Upper lobe of left lung (tissue), 4 donors: Measurements from ENCODE around the gene TBXAS1.

Experiments
- CTCF ChIP-seq, 6 experiments: fragments of 450-650 bp in 4 of 6; fragments of 200-600 bp in 2 of 6; sonication (generic) in 2 of 6; IDR thresholded peaks; one replicate each; pipeline ENCODE4 v1.5.1; 2016 to 2019; ENCODE audit warnings: antibody characterized with exemption in 6 of 6
- EP300 ChIP-seq, 4 donors: sonication (generic); formaldehyde crosslinking; IDR thresholded peaks; one replicate each; pipeline ENCODE4 v1.5.1; 2017; ENCODE audit warnings: antibody characterized with exemption in 4 of 4, control low read depth in 2 of 4
- POLR2A ChIP-seq, 4 donors: fragments of 450-650 bp; IDR thresholded peaks; one replicate each; pipeline ENCODE4 v1.5.1; 2016 to 2017; ENCODE audit warnings: antibody characterized with exemption in 4 of 4, mild to moderate bottlenecking in 2 of 4

GRCh38 chr7:139976838-139977656 lies 148.0 kb downstream of the TBXAS1 start:
- TF ChIP-seq POLR2A (IDR thresholded peaks at IDR 0.05) (no peak), CTCF (IDR thresholded peaks at IDR 0.05) (no peak), EP300 (IDR thresholded peaks at IDR 0.05) (no peak)
